HG02981 (cell line): ENCODE results near the gene ALPG.

Experiments
- ATAC-seq: cut with Tn5 transposase; IDR thresholded peaks from one replicate; pipeline ENCODE4 v1.9.1; 2021; ENCODE audit warnings: mild to moderate bottlenecking, moderate library complexity; ENCODE audit not compliant: unreplicated experiment

ALPG gene

GRCh38 chr2:232456296-232457120 lies 49.9 kb downstream of the ALPG start:
- no peak for ATAC-seq

- no peak for ATAC-seq
Observed at GRCh38 chr2:232457121-232458011, 50.7 kb downstream of the ALPG start.

GRCh38 chr2:232458051-232458660 lies 51.5 kb downstream of the ALPG start:
- no peak for ATAC-seq

DNA sequence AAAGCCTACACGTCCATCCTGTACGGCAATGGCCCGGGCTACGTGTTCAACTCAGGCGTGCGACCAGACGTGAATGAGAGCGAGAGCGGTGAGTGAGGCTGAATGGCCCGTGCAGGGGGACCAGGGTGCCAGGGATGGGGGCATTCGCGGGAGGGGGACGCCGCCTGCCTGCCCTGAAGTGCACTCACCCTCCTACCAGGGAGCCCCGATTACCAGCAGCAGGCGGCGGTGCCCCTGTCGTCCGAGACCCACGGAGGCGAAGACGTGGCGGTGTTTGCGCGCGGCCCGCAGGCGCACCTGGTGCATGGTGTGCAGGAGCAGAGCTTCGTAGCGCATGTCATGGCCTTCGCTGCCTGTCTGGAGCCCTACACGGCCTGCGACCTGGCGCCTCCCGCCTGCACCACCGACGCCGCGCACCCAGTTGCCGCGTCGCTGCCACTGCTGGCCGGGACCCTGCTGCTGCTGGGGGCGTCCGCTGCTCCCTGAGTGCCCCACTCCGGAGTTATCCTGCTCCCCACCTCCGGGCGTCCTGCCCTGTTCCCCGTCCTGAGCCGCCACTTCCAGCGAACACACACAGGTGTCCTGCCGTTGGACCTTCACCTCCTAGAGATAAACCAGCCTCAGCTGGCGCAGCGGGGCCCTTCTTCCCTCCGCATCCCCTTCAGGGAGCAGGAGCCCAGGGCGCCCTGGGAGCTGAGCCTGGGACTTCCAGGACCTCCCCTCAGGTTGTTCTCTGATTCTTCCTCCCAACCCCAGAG lies 52.2 kb downstream of the ALPG start:
- ATAC-seq = no peak

DNA sequence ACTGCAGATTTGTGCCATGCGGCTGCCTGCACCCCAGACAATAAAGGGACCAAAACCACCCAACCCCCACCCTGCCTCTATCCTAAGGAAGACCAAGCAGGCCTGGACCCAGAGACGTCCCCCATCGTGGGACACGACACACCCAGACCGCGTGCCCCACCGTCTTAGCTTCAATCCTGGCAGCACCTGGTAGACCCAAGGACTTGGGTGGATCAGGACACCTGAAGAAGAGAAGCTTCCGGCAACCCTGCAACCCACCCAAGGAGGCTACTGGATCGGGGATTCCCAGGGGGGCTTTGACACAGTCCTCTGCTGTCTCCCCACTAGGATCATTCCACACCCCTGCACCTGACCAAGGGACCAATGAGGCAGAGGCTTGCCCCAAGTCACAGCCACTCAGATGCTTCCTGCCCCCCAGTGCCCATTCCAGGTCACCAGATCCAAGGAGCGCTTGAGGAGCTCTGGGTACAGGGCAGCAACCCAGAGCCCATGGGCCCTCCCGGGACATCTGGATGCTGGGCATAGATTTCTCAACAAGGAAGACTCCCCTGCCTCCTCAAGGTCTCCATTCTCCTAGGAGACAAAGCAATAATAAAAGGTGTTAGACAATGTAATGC lies 52.9 kb downstream of the ALPG start:
- no peak for ATAC-seq

DNA sequence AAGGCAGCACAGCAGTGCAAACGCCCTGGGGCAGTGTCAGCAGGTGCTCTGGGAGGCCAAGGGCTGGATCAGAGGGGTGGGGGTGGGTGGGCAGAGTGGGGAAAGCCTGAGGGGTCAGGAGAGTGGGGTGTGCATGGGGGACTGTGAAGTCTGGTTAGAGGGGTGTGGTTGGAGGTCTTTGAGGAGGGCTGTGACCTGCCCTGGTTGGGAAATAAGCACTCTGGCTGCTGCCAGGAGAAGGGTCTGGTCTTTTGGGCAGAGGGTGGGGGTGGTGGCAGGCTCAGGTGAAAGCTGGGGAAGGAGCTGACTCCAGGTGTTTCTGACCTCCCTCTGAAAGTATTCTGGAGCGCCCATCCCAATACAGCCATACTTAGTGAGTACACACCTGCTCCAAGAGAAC lies 53.5 kb downstream of the ALPG start:
- no peak for ATAC-seq
